Esophagus squamous epithelium (tissue), 4 donors: ENCODE measurements around the gene CAMK1D.

ENCODE experiments used
- CTCF ChIP-seq, 6 experiments: fragments of 450-650 bp in 4 of 6; fragments of 200-600 bp in 2 of 6; sonication (generic) in 2 of 6; IDR thresholded peaks; one replicate each; pipeline ENCODE4 v1.5.1; 2016 to 2019; ENCODE audit warnings: antibody characterized with exemption in 6 of 6, mild to moderate bottlenecking in 4 of 6, moderate library complexity in 4 of 6
- POLR2A ChIP-seq, 4 donors: fragments of 450-650 bp; IDR thresholded peaks; one replicate each; pipeline ENCODE4 v1.6.1; 2017; ENCODE audit warnings: antibody characterized with exemption in 4 of 4, mild to moderate bottlenecking in 4 of 4, moderate library complexity in 3 of 4

GRCh38 chr10:12799144-12799543 lies 449.8 kb downstream of the CAMK1D start:
- TF ChIP-seq POLR2A (IDR thresholded peaks at IDR 0.05) (no peak), CTCF (IDR thresholded peaks at IDR 0.05) (no peak)
